NB4 (cell line): Measurements from ENCODE around the gene PDE6C.

Source experiments
- TF ChIP-seq, protein P1 (sequence below): IDR thresholded peaks from 2 replicates; pipeline ENCODE4 v1.6.1; 2011; ENCODE audit warnings: low read depth, low read length
- TF ChIP-seq, protein P2 (sequence below): IDR thresholded peaks from one replicate; pipeline ENCODE4 v1.5.1; 2012; ENCODE audit warnings: low read depth, low read length

DNA sequence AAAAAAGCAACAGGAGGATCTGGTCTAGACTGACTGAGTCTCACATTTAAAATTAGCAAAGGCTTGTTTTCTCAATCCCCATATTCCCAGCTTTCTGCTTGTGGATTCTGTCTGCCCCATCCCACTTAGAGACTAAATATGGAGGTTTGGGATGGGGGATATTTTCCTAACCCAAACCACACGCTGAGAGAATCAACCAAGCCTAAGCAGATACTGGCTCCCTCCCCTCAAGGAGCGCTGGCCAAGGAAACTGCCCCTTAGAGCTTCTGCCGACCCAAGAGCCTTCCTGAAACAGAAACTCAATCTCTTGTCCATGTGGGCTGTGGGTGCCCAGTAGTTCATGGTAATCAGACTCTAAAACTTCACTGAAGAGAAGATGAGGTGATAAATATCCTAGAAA, 42.0 kb upstream of the PDE6C start:
- TF ChIP-seq, protein P1, sequence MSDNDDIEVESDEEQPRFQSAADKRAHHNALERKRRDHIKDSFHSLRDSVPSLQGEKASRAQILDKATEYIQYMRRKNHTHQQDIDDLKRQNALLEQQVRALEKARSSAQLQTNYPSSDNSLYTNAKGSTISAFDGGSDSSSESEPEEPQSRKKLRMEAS = no peak
- TF ChIP-seq, protein P2, sequence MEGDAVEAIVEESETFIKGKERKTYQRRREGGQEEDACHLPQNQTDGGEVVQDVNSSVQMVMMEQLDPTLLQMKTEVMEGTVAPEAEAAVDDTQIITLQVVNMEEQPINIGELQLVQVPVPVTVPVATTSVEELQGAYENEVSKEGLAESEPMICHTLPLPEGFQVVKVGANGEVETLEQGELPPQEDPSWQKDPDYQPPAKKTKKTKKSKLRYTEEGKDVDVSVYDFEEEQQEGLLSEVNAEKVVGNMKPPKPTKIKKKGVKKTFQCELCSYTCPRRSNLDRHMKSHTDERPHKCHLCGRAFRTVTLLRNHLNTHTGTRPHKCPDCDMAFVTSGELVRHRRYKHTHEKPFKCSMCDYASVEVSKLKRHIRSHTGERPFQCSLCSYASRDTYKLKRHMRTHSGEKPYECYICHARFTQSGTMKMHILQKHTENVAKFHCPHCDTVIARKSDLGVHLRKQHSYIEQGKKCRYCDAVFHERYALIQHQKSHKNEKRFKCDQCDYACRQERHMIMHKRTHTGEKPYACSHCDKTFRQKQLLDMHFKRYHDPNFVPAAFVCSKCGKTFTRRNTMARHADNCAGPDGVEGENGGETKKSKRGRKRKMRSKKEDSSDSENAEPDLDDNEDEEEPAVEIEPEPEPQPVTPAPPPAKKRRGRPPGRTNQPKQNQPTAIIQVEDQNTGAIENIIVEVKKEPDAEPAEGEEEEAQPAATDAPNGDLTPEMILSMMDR = no peak
